Measurements from ENCODE around the gene UQCRC1. TPM values are rescaled to one million over a fixed set of nuclear protein-coding genes. Genes with fewer than 3 reads are reported as not detected.

UQCRC1 gene
- total and polyA plus RNA-seq, 2 of the 8 experiments (the other 6 are each of a cell fraction or from before 2014, with no cell fraction given): 310 to 720 TPM

DNA sequence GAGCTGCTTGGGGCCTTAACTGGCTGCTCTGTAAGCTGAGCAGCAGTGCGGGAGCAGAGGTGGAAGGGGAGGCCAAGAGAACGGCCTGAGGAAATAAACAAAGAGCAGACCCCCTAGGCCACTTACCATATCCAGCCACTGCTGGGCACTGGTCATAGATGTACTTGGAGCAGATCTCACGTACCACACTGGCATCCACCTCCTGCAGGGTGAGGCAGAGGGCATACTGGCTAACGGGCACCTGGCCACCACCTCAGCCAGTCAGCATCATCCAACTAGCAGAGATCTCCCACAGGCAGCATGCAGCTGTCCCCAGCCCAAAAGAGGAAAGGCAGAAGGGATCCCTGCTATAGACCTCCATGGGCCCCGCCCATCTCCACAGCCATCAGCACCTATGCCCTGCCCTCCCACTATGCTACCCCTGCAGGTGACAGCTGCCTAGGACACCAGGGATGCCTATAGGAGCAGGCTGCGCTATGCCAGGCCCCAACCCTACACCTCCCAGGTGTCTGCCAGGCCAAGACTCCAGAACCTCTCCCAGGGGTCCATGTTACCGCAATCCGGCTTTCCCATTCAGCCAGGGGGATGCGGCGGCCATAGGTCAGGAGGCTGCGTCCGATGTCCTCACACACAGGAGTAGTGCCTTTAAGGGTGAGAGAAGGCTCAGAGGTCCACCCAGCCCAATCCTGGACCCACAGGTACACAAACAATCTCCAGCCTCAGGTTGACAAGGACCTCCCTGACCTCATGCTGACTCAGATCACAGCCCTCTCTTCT, 9.7 kb downstream of the UQCRC1 start:
- no peak overlapping the region for H2BK20ac ChIP-seq (ENCODE audit: low read length)
- no peak overlapping the region for H3K4ac ChIP-seq (replicated peaks; ENCODE audit: insufficient read length, low read depth, low read length)
- no peak overlapping the region for H2BK12ac ChIP-seq (ENCODE audit: low read depth, low read length)
- H4K5ac ChIP-seq (ENCODE audit: insufficient read length, low read depth, low read length): no peak overlapping the region
- no peak overlapping the region for H2BK120ac ChIP-seq (replicated peaks; ENCODE audit: low read depth, low read length)
- no peak overlapping the region for H3K9ac ChIP-seq (replicated peaks in 1 of 4; ENCODE audit: extremely low read depth in 1 of 4, low read depth in 3 of 4, low read length in 3 of 4)
- no peak overlapping the region for H3K56ac ChIP-seq (replicated peaks; ENCODE audit: insufficient read length, low read depth, low read length)
- H2BK5ac ChIP-seq (ENCODE audit: low read depth, low read length): no peak overlapping the region
- no peak overlapping the region for H4K8ac ChIP-seq (ENCODE audit: extremely low read depth, insufficient read depth, low read length)
- H3K27me3 ChIP-seq (replicated peaks in 1 of 4; ENCODE audit: control insufficient read depth in 3 of 4, extremely low read depth in 1 of 4, insufficient read depth in 3 of 4, low read length in 3 of 4): peaks cover 0 to 3% (median 0%) of the 10 kb centered on the region in 4 experiments; a peak in 2 of 7 replicates
- TF ChIP-seq ZNF274 (IDR thresholded peaks at IDR 0.05; ENCODE audit: borderline replicate concordance, extremely low read depth, low read length) (no peak), SAP30 (IDR thresholded peaks at IDR 0.05; ENCODE audit: insufficient read depth, insufficient replicate concordance, low read length) (no peak), CHD1 (IDR thresholded peaks at IDR 0.05; ENCODE audit: low read depth, low read length) (no peak)
- WGBS, 2 experiments (ENCODE audit: extremely low coverage in 1 of 2, insufficient coverage in 1 of 2, insufficient read length in 1 of 2, insufficient replicate concordance in 2 of 2, low coverage in 1 of 2, low lambda C conversion rate in 2 of 2, missing lambda C conversion rate in 1 of 2): 95% methylated on average over 12 of the region's 12 CpGs; no CpG with 5 or more reads in 1 of the 2 experiments
- no peak overlapping the region for H4K91ac ChIP-seq (replicated peaks; ENCODE audit: insufficient read length, low read length)
- H3K14ac ChIP-seq (ENCODE audit: insufficient read length): no peak overlapping the region
- H3K23ac ChIP-seq (ENCODE audit: insufficient read length): no peak overlapping the region
- H3K18ac ChIP-seq (ENCODE audit: extremely low read depth, low read length): no peak overlapping the region
- H3K4me1 ChIP-seq (replicated peaks in 1 of 4; ENCODE audit: control insufficient read depth in 3 of 4, insufficient read depth in 4 of 4, low read length in 3 of 4): peaks cover 3 to 12% (median 10%) of the 10 kb centered on the region in 4 experiments; a peak in 6 of 7 replicates
- H3K27ac ChIP-seq (ENCODE audit: low read depth, low read length): no peak overlapping the region
- H3K36me3 ChIP-seq (ENCODE audit: control insufficient read depth in 2 of 4, insufficient read depth in 4 of 4, low read length in 3 of 4): peaks cover 42 to 59% (median 55%) of the 10 kb centered on the region in 4 experiments
- H2AFZ ChIP-seq (ENCODE audit: low read length): no peak overlapping the region
- H3K4me2 ChIP-seq (ENCODE audit: insufficient read depth in 1 of 2, low read depth in 2 of 2, low read length in 2 of 2): no peak overlapping the region
- H3K23me2 ChIP-seq (ENCODE audit: low read depth, low read length): peaks cover 1% of the 10 kb centered on the region; the same call in 1 of the 2 replicates
- POLR2A ChIA-PET (ENCODE audit: partially characterized antibody): interaction anchor here (0.6 to 4.2 kb wide), 4 partner anchors 11 to 155 kb away, joined by 4 to 22 read pairs (median 10); partner anchors contain the start of gene SLC26A6
- CTCF ChIA-PET (ENCODE audit: partially characterized antibody): interaction anchor here (1.2 kb wide), 1 partner anchor 164 kb away, joined by 3 read pairs; no protein-coding TSS in a partner anchor
- H3K9me3 ChIP-seq (ENCODE audit: insufficient read depth in 2 of 2, low read depth in 1 of 2, low read length in 1 of 2): no peaks in the 10 kb centered on the region
- H4K20me1 ChIP-seq (replicated peaks in 1 of 2; ENCODE audit: control insufficient read depth in 1 of 2, insufficient read depth in 2 of 2, low read length in 2 of 2): peaks cover 4 to 44% of the 10 kb centered on the region in 2 experiments
- FAIRE-seq (no peak), DNase-seq (ENCODE audit: low read depth in 1 of 2, low spot score in 2 of 2) (no peak)
- peaks cover 2% of the 10 kb centered on the region; the same call in 1 of the 2 replicates for H3K79me1 ChIP-seq (ENCODE audit: low read depth, low read length)
- no peak overlapping the region for H2AK5ac ChIP-seq (ENCODE audit: low read depth, low read length)
- H2BK15ac ChIP-seq (ENCODE audit: low read length): no peak overlapping the region
- no peak overlapping the region for H3K4me3 ChIP-seq (ENCODE audit: extremely low read depth in 1 of 4, insufficient read depth in 2 of 4, low read depth in 3 of 4, low read length in 4 of 4)
- no peaks in the 10 kb centered on the region; a peak in 1 of 4 replicates for H3K79me2 ChIP-seq (ENCODE audit: control insufficient read depth in 1 of 2, insufficient read depth in 2 of 2, low read length in 2 of 2)

Data from H1 (cell line).